Natural killer cell (primary cell): ENCODE results near the gene OLFM2. TPM values are rescaled to one million over a fixed set of nuclear protein-coding genes. Genes with fewer than 3 reads are reported as not detected.

Experiments
- ATAC-seq, 3 donors: fragments of 150-1000 bp in 2 of 3; fragments of 200-7000 bp in 1 of 3; cut with Tn5 transposase; 1 replicate in 1 of 3; 2 replicates in 2 of 3; pipeline ENCODE4 v1.10.0; 2021; ENCODE audit warnings: mild to moderate bottlenecking in 2 of 3, moderate library complexity in 2 of 3
- DNase-seq, 2 donors: peaks; one replicate each; pipeline versions ENCODE4 v3.0.0 to v3.0.0-alpha.2; 2013 to 2021; ENCODE audit warnings: mixed read lengths in 1 of 2
- H3K27ac ChIP-seq: one replicate; pipeline ENCODE4 v1.5.1; 2013; ENCODE audit warnings: mild to moderate bottlenecking, low read length
- H3K27me3 ChIP-seq: one replicate; pipeline ENCODE4 v1.6.1; 2013; ENCODE audit warnings: low read length; ENCODE audit not compliant: control insufficient read depth, insufficient read depth
- H3K36me3 ChIP-seq: one replicate; pipeline ENCODE4 v1.6.1; 2013; ENCODE audit warnings: low read length; ENCODE audit not compliant: control insufficient read depth, insufficient read depth
- H3K4me1 ChIP-seq: one replicate; pipeline ENCODE4 v1.6.1; 2013; ENCODE audit warnings: low read length; ENCODE audit not compliant: control insufficient read depth, insufficient read depth
- H3K4me3 ChIP-seq: one replicate; pipeline ENCODE4 v1.5.1; 2013; ENCODE audit warnings: low read length
- H3K9me3 ChIP-seq: one replicate; pipeline ENCODE4 v1.6.1; 2013; ENCODE audit warnings: low read length; ENCODE audit not compliant: control insufficient read depth, insufficient read depth
- H3K27ac Mint-ChIP-seq, 2 donors: one replicate each; pipeline ENCODE4 v1.8.0; 2022; ENCODE audit warnings: mild to moderate bottlenecking in 2 of 2, mixed read lengths in 2 of 2, moderate library complexity in 1 of 2
- H3K27me3 Mint-ChIP-seq, 2 donors: one replicate each; pipeline ENCODE4 v1.8.0; 2022; ENCODE audit warnings: low read depth in 2 of 2, mixed read lengths in 2 of 2
- H3K36me3 Mint-ChIP-seq: one replicate; pipeline ENCODE4 v1.8.0; 2022; ENCODE audit warnings: mixed read lengths
- H3K4me1 Mint-ChIP-seq, 2 donors: one replicate each; pipeline ENCODE4 v1.8.0; 2022; ENCODE audit warnings: mixed read lengths in 2 of 2
- H3K4me3 Mint-ChIP-seq: one replicate; pipeline ENCODE4 v1.8.0; 2022; ENCODE audit warnings: mild to moderate bottlenecking, moderate library complexity, mixed read lengths
- H3K9me3 Mint-ChIP-seq, 2 donors: one replicate each; pipeline ENCODE4 v1.8.0; 2022; ENCODE audit warnings: mixed read lengths in 2 of 2
- WGBS: methylation state at CpG from one replicate; pipeline ENCODE4 v1.1.7; 2013; ENCODE audit warnings: missing lambda C conversion rate; ENCODE audit not compliant: insufficient coverage; 5-methylcytosine and 5-hydroxymethylcytosine counted together
- intact Hi-C: fragments of 100-400 bp; cut with micrococcal nuclease; formaldehyde crosslinking; loops from one replicate; pipeline ENCODE4 v1.14.2; 2022
- total RNA-seq, 4 donors: library from RNA; stranded (reverse); fragments of 120-200 nt in 1 of 4; gene quantifications; one replicate each; pipeline versions ENCODE4 v1.2.3 to v1.2.4, GENCODE V29; 2013 to 2022
- TF ChIP-seq, protein P1 (sequence below): fragments of 200-600 bp; IDR thresholded peaks from one replicate; pipeline ENCODE4 v1.8.0; 2022; ENCODE audit warnings: antibody characterized with exemption

OLFM2 gene
- total RNA-seq, 3 donors from 2014 or later (not counting 1 experiment from before 2014, with no cell fraction given): 1.5 to 3.3 (median 2.0) TPM

DNA sequence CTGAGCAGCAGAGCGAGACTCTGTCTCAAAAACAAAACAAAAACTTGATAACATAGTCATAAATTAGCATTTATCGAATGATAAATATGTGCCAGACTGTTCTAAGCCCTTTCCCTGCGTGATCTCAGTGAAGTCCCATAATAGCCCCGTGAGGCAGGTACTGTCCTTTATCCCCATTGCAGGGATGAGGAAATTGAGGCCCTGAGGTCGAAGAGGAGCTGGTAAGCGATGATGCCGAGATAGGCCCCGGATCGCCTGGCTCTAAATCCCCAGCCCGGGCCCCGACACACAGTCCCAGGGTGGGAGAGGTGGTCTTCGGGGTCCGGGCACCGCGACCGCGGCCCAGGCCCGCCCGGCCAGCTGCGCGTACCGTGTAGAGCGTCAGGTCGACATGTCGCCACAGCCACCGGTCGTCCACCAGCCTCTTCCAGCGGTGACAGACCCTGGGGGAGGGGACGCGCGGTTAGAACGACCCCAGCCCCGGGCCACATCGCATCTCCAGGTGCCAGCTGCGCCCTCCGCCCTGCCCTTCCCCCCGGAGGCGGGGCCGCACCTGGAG lies 118.1 kb downstream of the OLFM2 start:
- Histone ChIP-seq H3K9me3 (no peaks in the 10 kb centered on the region), H3K27ac (peak overlapping the region; percentile 95), H3K4me3 (peak overlapping the region; percentile 87), H3K4me1 (peaks cover 14% of the 10 kb centered on the region), H3K27me3 (no peaks in the 10 kb centered on the region), H3K36me3 (no peaks in the 10 kb centered on the region)
- ATAC-seq (no peak), DNase-seq (peak in 1 of 2 donors; percentile 44)
- Mint-ChIP-seq H3K27me3 (no peaks in the 10 kb centered on the region), H3K36me3 (no peaks in the 10 kb centered on the region), H3K27ac (peak overlapping the region; percentile 87 to 89), H3K4me3 (peak overlapping the region; percentile 90), H3K9me3 (no peaks in the 10 kb centered on the region), H3K4me1 (peaks cover 19 to 29% of the 10 kb centered on the region in 2 donors)
- 4% methylated on average over 39 of the region's 39 CpGs for WGBS
- intact Hi-C loops: loop anchor here (2.0 kb wide), 1 partner anchor 33 kb away; no protein-coding TSS in a partner anchor
- TF ChIP-seq, protein P1, sequence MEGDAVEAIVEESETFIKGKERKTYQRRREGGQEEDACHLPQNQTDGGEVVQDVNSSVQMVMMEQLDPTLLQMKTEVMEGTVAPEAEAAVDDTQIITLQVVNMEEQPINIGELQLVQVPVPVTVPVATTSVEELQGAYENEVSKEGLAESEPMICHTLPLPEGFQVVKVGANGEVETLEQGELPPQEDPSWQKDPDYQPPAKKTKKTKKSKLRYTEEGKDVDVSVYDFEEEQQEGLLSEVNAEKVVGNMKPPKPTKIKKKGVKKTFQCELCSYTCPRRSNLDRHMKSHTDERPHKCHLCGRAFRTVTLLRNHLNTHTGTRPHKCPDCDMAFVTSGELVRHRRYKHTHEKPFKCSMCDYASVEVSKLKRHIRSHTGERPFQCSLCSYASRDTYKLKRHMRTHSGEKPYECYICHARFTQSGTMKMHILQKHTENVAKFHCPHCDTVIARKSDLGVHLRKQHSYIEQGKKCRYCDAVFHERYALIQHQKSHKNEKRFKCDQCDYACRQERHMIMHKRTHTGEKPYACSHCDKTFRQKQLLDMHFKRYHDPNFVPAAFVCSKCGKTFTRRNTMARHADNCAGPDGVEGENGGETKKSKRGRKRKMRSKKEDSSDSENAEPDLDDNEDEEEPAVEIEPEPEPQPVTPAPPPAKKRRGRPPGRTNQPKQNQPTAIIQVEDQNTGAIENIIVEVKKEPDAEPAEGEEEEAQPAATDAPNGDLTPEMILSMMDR: no peak

DNA sequence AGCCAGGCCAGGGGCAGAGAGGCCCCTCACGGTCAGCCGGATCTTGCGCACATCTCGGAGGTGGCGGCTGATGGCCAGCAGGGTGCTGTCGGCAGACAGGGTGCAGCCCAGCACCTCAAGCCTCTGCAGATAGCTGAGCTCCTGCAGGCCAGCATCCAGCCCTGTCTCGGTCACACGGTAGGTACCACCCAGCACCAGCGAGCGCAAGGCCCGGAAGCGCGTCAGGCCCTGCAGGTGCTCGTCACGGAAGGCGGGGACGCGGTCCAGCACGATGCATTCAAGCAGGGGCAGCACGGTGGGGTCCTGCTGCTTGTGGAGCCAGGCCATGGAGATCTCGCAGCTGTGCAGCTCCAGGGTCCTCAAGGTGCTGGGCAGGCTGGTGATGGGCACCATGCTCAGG lies 125.2 kb downstream of the OLFM2 start:
- Histone ChIP-seq H3K27me3 (no peaks in the 10 kb centered on the region), H3K9me3 (no peaks in the 10 kb centered on the region), H3K4me1 (peaks cover 20% of the 10 kb centered on the region), H3K36me3 (peaks cover 17% of the 10 kb centered on the region), H3K27ac (no peak overlapping the region), H3K4me3 (no peak overlapping the region)
- DNase-seq: no peak
- Mint-ChIP-seq H3K4me1 (peaks cover 6 to 8% of the 10 kb centered on the region in 2 donors), H3K27ac (no peak overlapping the region), H3K4me3 (no peak overlapping the region), H3K9me3 (no peaks in the 10 kb centered on the region), H3K36me3 (no peaks in the 10 kb centered on the region), H3K27me3 (no peaks in the 10 kb centered on the region)
- intact Hi-C loops: no loop called here
- no peak for ATAC-seq
- TF ChIP-seq, protein P1: no peak
- WGBS: 99% methylated on average over 21 of the region's 21 CpGs

DNA sequence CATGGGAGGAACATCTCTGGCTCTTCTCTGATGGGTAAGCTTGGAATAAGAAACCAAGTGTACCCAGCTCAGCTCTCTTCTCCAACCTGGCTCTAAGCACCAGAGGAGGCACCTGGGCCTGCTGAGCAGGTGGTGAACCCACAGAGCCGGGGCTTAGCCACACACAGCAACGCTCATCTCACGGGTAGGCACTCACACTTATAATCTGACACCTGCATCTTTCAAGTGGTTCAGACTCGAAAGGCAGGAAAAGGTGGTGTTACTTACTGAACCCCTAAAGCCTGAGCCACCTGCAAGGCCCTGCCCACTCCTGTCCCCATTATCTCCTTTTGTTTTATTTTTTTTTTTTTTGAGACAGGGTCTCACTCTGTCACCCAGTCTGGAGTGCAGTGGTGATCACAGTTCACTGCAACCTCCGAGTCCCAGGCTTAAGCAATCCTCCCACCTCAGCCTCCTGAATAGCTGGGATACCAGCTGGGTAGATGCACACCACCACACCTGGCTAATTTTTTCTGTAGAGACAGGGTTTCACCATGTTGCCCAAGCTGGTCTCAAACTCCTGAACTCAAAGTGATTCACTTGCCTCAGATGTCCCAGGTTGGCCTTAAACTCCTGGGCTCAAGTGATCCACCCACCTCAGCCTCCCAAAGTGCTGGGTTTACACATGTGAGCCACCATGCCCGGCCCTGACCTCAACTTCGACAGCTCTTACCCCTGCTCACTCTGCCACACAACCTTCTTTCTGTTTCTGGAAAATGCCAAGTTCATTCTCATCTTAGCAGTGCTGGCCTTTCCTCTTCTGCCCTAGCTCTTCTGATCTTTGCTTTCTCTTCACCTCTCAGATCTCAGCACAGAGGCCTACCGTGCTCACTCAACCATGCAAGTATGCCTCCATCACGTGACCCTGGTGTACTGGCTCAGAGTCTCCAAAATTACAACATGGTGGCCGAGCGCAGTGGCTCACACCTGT lies 127.2 kb downstream of the OLFM2 start:
- H3K4me1 Mint-ChIP-seq: peaks cover 6 to 7% of the 10 kb centered on the region in 2 donors
- Histone ChIP-seq H3K4me3 (no peak overlapping the region), H3K27ac (peak overlapping the region; percentile 3), H3K4me1 (peaks cover 20% of the 10 kb centered on the region), H3K9me3 (no peaks in the 10 kb centered on the region), H3K36me3 (peaks cover 17% of the 10 kb centered on the region), H3K27me3 (no peaks in the 10 kb centered on the region)
- peak overlapping the region; percentile 25 to 27 for H3K27ac Mint-ChIP-seq
- ATAC-seq (peak in 2 of 3 donors; percentile 17 to 54), DNase-seq (peak in 1 of 2 donors; percentile 71)
- intact Hi-C loops: no loop called here
- H3K36me3 Mint-ChIP-seq: no peaks in the 10 kb centered on the region
- 58% methylated on average over 11 of the region's 11 CpGs for WGBS
- H3K27me3 Mint-ChIP-seq: no peaks in the 10 kb centered on the region
- TF ChIP-seq, protein P1: no peak
- H3K9me3 Mint-ChIP-seq: no peaks in the 10 kb centered on the region
- no peak overlapping the region for H3K4me3 Mint-ChIP-seq
